OCI-M1 (cell line): ENCODE data around the gene FRG1.
"Not testable (repeated sequence)": the region's sequence is repeated elsewhere in the genome, so short reads cannot be mapped to it uniquely, and the experiment has no call there.

Experiments
- DNase-seq: peaks from one replicate; lab custom pipeline; 2025; lab: John Stamatoyannopoulos, UW

FRG1 gene

GRCh38 chr4:189940178-189941004 lies at the start of gene FRG1:
Gene FRG1 (plus strand): TSS chr4:189940872. CDS start chr4:189941010, 138 bp downstream.
- no peak for DNase-seq

- DNase-seq: no peak
Observed at GRCh38 chr4:189897667-189898066, 43.0 kb upstream of the FRG1 start.

GRCh38 chr4:189899481-189900015 lies 41.1 kb upstream of the FRG1 start:
- DNase-seq: not testable (repeated sequence)

GRCh38 chr4:189904420-189905027 lies 36.1 kb upstream of the FRG1 start:
- DNase-seq: not testable (repeated sequence)

- no peak for DNase-seq
Observed at GRCh38 chr4:189912170-189912569, 28.5 kb upstream of the FRG1 start.

GRCh38 chr4:189917161-189917891 lies 23.3 kb upstream of the FRG1 start:
- DNase-seq: no peak

GRCh38 chr4:189921058-189921457 lies 19.6 kb upstream of the FRG1 start:
- no peak for DNase-seq

- DNase-seq: not testable (repeated sequence)
Observed at GRCh38 chr4:189926742-189927141, 13.9 kb upstream of the FRG1 start.

- no peak for DNase-seq
Observed at GRCh38 chr4:189941005-189941450, 356 bp downstream of the FRG1 start.

GRCh38 chr4:189942412-189942811 lies 1.7 kb downstream of the FRG1 start:
- not testable (repeated sequence) for DNase-seq

GRCh38 chr4:189944077-189944476 lies 3.4 kb downstream of the FRG1 start:
- not testable (repeated sequence) for DNase-seq

GRCh38 chr4:189946906-189947305 lies 6.2 kb downstream of the FRG1 start:
- DNase-seq: not testable (repeated sequence)

GRCh38 chr4:189948486-189948885 lies 7.8 kb downstream of the FRG1 start:
- not testable (repeated sequence) for DNase-seq

- not testable (repeated sequence) for DNase-seq
Observed at GRCh38 chr4:189969291-189969690, 28.6 kb downstream of the FRG1 start.

- DNase-seq: no peak
Observed at GRCh38 chr4:189973646-189974045, 33.0 kb downstream of the FRG1 start.

- DNase-seq: no peak
Observed at GRCh38 chr4:189974056-189974455, 33.4 kb downstream of the FRG1 start.

- DNase-seq: no peak
Observed at GRCh38 chr4:189979196-189980047, 38.8 kb downstream of the FRG1 start.

GRCh38 chr4:189980292-189980691 lies 39.6 kb downstream of the FRG1 start:
- DNase-seq: not testable (repeated sequence)

- DNase-seq: no peak
Observed at GRCh38 chr4:189981970-189982369, 41.3 kb downstream of the FRG1 start.

- DNase-seq: not testable (repeated sequence)
Observed at GRCh38 chr4:189983916-189984526, 43.3 kb downstream of the FRG1 start.

- not testable (repeated sequence) for DNase-seq
Observed at GRCh38 chr4:189984661-189985060, 44.0 kb downstream of the FRG1 start.
